GM10847 (cell line): ENCODE measurements around the gene SVEP1.

ENCODE experiments used
- POLR2A ChIP-seq: IDR thresholded peaks from 2 replicates; pipeline ENCODE4 v1.6.1; 2011; ENCODE audit not compliant: insufficient read length; ENCODE audit errors: extremely low read depth

Gene SVEP1

GRCh38 chr9:110538647-110539041 lies 40.9 kb downstream of the SVEP1 start:
- no peak for TF ChIP-seq POLR2A

GRCh38 chr9:110537841-110538646 lies 41.5 kb downstream of the SVEP1 start:
- TF ChIP-seq POLR2A: no peak

GRCh38 chr9:110536822-110537221 lies 42.7 kb downstream of the SVEP1 start:
- no peak for TF ChIP-seq POLR2A

GRCh38 chr9:110532908-110533665 lies 46.5 kb downstream of the SVEP1 start:
- TF ChIP-seq POLR2A: no peak

GRCh38 chr9:110531776-110532175 lies 47.8 kb downstream of the SVEP1 start:
- no peak for TF ChIP-seq POLR2A

GRCh38 chr9:110528645-110529044 lies 50.9 kb downstream of the SVEP1 start:
- no peak for TF ChIP-seq POLR2A

- TF ChIP-seq POLR2A: no peak
These were observed 53.1 kb downstream of the SVEP1 start for GRCh38 chr9:110526426-110526825.

GRCh38 chr9:110521206-110521605 lies 58.3 kb downstream of the SVEP1 start:
- no peak for TF ChIP-seq POLR2A

- no peak for TF ChIP-seq POLR2A
These were observed 59.3 kb downstream of the SVEP1 start for GRCh38 chr9:110520120-110520701.

- no peak for TF ChIP-seq POLR2A
These were observed 62.1 kb downstream of the SVEP1 start for GRCh38 chr9:110517483-110517882.

- no peak for TF ChIP-seq POLR2A
These were observed 64.6 kb downstream of the SVEP1 start for GRCh38 chr9:110514897-110515296.

GRCh38 chr9:110512817-110513216 lies 66.7 kb downstream of the SVEP1 start:
- TF ChIP-seq POLR2A: no peak

GRCh38 chr9:110509792-110510191 lies 69.7 kb downstream of the SVEP1 start:
- TF ChIP-seq POLR2A: no peak

- TF ChIP-seq POLR2A: no peak
These were observed 76.7 kb downstream of the SVEP1 start for GRCh38 chr9:110502842-110503241.

- no peak for TF ChIP-seq POLR2A
These were observed 79.9 kb downstream of the SVEP1 start for GRCh38 chr9:110499608-110500007.

- TF ChIP-seq POLR2A: no peak
These were observed 92.3 kb downstream of the SVEP1 start for GRCh38 chr9:110487196-110487595.
